Type B pancreatic cell (in vitro differentiated cells): Measurements from ENCODE around the gene PRSS21. TPM values are rescaled to one million over a fixed set of nuclear protein-coding genes. Genes with fewer than 3 reads are reported as not detected.

Experiments used
- DNase-seq: peaks from one replicate; pipeline ENCODE4 v3.0.0; 2021; ENCODE audit warnings: mixed read lengths; ENCODE audit not compliant: unreplicated experiment; ENCODE audit errors: extremely low spot score
- H3K27ac Mint-ChIP-seq: 2 replicates; pipeline ENCODE4 v1.8.0; 2021; ENCODE audit warnings: mild to moderate bottlenecking, mixed read lengths
- H3K27me3 Mint-ChIP-seq: 2 replicates; pipeline ENCODE4 v1.8.0; 2021; ENCODE audit warnings: mixed read lengths
- H3K36me3 Mint-ChIP-seq: 2 replicates; pipeline ENCODE4 v1.8.0; 2021; ENCODE audit warnings: mixed read lengths
- H3K4me1 Mint-ChIP-seq: one replicate; pipeline ENCODE4 v1.8.0; 2021; ENCODE audit warnings: mixed read lengths; ENCODE audit not compliant: unreplicated experiment
- H3K4me3 Mint-ChIP-seq: 2 replicates; pipeline ENCODE4 v1.8.0; 2021; ENCODE audit warnings: mild to moderate bottlenecking, mixed read lengths
- H3K9me3 Mint-ChIP-seq: 2 replicates; pipeline ENCODE4 v1.8.0; 2021; ENCODE audit warnings: mixed read lengths
- total RNA-seq: library from RNA; stranded (reverse); gene quantifications from 2 replicates; pipeline ENCODE4 v1.2.1, GENCODE V29; 2021; ENCODE audit warnings: low replicate concordance
- TF ChIP-seq, protein P1 (sequence below): fragments of 200-600 bp; sonication (generic); conservative IDR thresholded peaks from 2 replicates; pipeline ENCODE4 v1.5.0; 2021; ENCODE audit warnings: antibody characterized with exemption, mild to moderate bottlenecking

Gene PRSS21
- total RNA-seq, 1 donor from 2014 or later, result not detected

- H3K27ac Mint-ChIP-seq, result no peak overlapping the region
- TF ChIP-seq, protein P1, sequence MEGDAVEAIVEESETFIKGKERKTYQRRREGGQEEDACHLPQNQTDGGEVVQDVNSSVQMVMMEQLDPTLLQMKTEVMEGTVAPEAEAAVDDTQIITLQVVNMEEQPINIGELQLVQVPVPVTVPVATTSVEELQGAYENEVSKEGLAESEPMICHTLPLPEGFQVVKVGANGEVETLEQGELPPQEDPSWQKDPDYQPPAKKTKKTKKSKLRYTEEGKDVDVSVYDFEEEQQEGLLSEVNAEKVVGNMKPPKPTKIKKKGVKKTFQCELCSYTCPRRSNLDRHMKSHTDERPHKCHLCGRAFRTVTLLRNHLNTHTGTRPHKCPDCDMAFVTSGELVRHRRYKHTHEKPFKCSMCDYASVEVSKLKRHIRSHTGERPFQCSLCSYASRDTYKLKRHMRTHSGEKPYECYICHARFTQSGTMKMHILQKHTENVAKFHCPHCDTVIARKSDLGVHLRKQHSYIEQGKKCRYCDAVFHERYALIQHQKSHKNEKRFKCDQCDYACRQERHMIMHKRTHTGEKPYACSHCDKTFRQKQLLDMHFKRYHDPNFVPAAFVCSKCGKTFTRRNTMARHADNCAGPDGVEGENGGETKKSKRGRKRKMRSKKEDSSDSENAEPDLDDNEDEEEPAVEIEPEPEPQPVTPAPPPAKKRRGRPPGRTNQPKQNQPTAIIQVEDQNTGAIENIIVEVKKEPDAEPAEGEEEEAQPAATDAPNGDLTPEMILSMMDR, result no peak
Observed at GRCh38 chr16:2821487-2822157, 4.6 kb downstream of the PRSS21 start.

GRCh38 chr16:2822158-2822495 is 5.1 kb downstream of the PRSS21 start:
- no peaks in the 10 kb centered on the region for H3K9me3 Mint-ChIP-seq
- H3K27me3 Mint-ChIP-seq, result peaks cover 12% of the 10 kb centered on the region
- no peak overlapping the region for H3K27ac Mint-ChIP-seq
- no peak for DNase-seq
- TF ChIP-seq, protein P1, result no peak
- H3K4me3 Mint-ChIP-seq, result no peak overlapping the region
- H3K36me3 Mint-ChIP-seq, result no peaks in the 10 kb centered on the region
- H3K4me1 Mint-ChIP-seq, result no peaks in the 10 kb centered on the region

More at GRCh38 chr16:2821487-2822157, 4.6 kb downstream of the PRSS21 start:
- no peaks in the 10 kb centered on the region for H3K4me1 Mint-ChIP-seq
- no peaks in the 10 kb centered on the region for H3K36me3 Mint-ChIP-seq
- no peak for DNase-seq
- peaks cover 12% of the 10 kb centered on the region for H3K27me3 Mint-ChIP-seq
- H3K4me3 Mint-ChIP-seq, result no peak overlapping the region
- no peaks in the 10 kb centered on the region for H3K9me3 Mint-ChIP-seq

- H3K36me3 Mint-ChIP-seq, result no peaks in the 10 kb centered on the region
- TF ChIP-seq, protein P1, result no peak
- DNase-seq, result no peak
- H3K27me3 Mint-ChIP-seq, result peaks cover 12% of the 10 kb centered on the region
- no peaks in the 10 kb centered on the region for H3K9me3 Mint-ChIP-seq
- no peak overlapping the region for H3K4me3 Mint-ChIP-seq
- no peak overlapping the region for H3K27ac Mint-ChIP-seq
- no peaks in the 10 kb centered on the region for H3K4me1 Mint-ChIP-seq
Observed at GRCh38 chr16:2822496-2822895, 5.5 kb downstream of the PRSS21 start.

DNA sequence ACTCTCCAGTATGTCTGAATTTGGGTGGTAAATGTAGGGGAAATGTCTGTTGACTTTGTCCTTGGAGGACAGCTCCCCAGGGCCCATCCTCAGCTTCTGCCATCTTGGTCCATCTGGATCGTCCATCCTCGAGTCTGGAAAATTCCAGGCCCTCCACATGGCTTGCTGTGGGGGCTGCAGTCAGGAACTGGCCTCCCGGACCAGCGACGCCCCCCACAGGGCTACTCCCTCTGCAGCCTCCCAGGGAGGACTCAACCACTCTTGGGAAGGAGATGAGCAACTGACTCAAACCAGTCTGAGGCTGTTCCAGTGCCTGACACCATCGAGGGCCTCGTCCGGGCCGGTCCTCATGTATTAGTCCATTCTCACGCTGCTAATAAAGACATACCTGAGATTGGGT is 7.6 kb downstream of the PRSS21 start:
- no peaks in the 10 kb centered on the region for H3K9me3 Mint-ChIP-seq
- no peak overlapping the region for H3K27ac Mint-ChIP-seq
- peaks cover 13% of the 10 kb centered on the region for H3K27me3 Mint-ChIP-seq
- H3K36me3 Mint-ChIP-seq, result no peaks in the 10 kb centered on the region
- TF ChIP-seq, protein P1, result no peak
- H3K4me1 Mint-ChIP-seq, result no peaks in the 10 kb centered on the region
- DNase-seq, result no peak
- H3K4me3 Mint-ChIP-seq, result no peak overlapping the region

DNA sequence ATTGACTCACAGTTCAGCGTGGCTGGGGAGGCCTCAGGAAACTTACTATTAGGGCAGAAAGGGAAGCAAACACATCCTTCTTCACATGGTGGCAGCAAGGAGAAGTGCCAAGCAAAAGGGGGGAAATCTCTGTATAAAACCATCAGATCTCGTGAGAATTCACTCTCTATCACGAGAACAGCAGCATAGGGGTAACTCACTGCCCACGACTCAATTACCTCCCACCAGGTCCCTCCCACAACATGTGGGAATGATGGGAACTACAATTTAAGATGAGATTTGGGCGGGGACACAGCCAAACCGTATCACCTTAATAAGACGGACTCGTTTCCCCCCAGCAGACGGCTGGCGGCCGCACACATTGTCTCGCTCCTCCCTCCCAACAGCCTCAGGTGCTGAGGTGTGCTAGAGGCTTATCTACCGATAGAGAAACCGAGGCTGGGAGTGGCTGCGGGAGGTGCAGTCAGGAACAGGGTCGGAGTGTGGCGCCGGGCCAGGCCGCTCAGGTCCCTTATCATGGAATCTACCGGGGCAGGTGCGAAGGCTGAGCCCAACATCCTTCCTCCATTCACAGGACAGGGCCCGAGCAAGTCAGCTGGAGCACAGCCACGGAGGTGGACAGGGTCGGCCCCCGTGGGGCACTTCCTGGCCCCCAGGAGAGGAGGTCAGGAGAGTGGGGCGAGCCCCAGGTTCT is 8.2 kb downstream of the PRSS21 start:
- peaks cover 13% of the 10 kb centered on the region for H3K27me3 Mint-ChIP-seq
- no peaks in the 10 kb centered on the region for H3K4me1 Mint-ChIP-seq
- TF ChIP-seq, protein P1, result no peak
- no peaks in the 10 kb centered on the region for H3K9me3 Mint-ChIP-seq
- no peak overlapping the region for H3K27ac Mint-ChIP-seq
- H3K36me3 Mint-ChIP-seq, result no peaks in the 10 kb centered on the region
- DNase-seq, result no peak
- H3K4me3 Mint-ChIP-seq, result no peak overlapping the region
